Mesenchymal stem cell (in vitro differentiated cells and primary cell): ENCODE results near the gene FEZF2.

Experiments used
- DNase-seq: peaks from one replicate; pipeline ENCODE4 v3.0.0-alpha.2; 2013
- H2AFZ ChIP-seq: one replicate; pipeline ENCODE4 v1.6.1; 2013; ENCODE audit warnings: low read depth, mild to moderate bottlenecking, control low read depth, inconsistent platforms, low read length, moderate library complexity
- H2AK5ac ChIP-seq: 2 replicates; pipeline ENCODE4 v1.6.1; 2013; ENCODE audit warnings: low read length, moderate library complexity, mild to moderate bottlenecking, inconsistent platforms; ENCODE audit not compliant: severe bottlenecking
- H2BK120ac ChIP-seq: one replicate; pipeline ENCODE4 v1.6.1; 2013; ENCODE audit warnings: low read depth, mild to moderate bottlenecking, inconsistent platforms, low read length, moderate library complexity
- H2BK12ac ChIP-seq, 2 experiments: one replicate each; pipeline ENCODE4 v1.6.1; 2013; ENCODE audit warnings: inconsistent platforms in 2 of 2, low read length in 2 of 2, mild to moderate bottlenecking in 2 of 2, moderate library complexity in 2 of 2, control low read depth in 1 of 2
- H2BK15ac ChIP-seq: one replicate; pipeline ENCODE4 v1.6.1; 2013; ENCODE audit warnings: mild to moderate bottlenecking, low read depth, inconsistent platforms; ENCODE audit not compliant: poor library complexity, severe bottlenecking
- H2BK5ac ChIP-seq: 2 replicates; pipeline ENCODE4 v1.6.1; 2013; ENCODE audit warnings: low read depth, mild to moderate bottlenecking, low read length, control low read depth, inconsistent platforms; ENCODE audit not compliant: poor library complexity, severe bottlenecking
- H3K14ac ChIP-seq, 2 experiments: one replicate each; pipeline ENCODE4 v1.6.1; 2013; ENCODE audit warnings: inconsistent platforms in 2 of 2, low read length in 2 of 2, control low read depth in 1 of 2, mild to moderate bottlenecking in 1 of 2, moderate library complexity in 1 of 2
- H3K18ac ChIP-seq, 2 experiments: one replicate each; pipeline ENCODE4 v1.6.1; 2013; ENCODE audit warnings: inconsistent platforms in 2 of 2, low read length in 2 of 2, control low read depth in 1 of 2, low read depth in 1 of 2, mild to moderate bottlenecking in 1 of 2
- H3K23ac ChIP-seq, 2 experiments: one replicate each; pipeline ENCODE4 v1.6.1; 2013; ENCODE audit warnings: inconsistent platforms in 2 of 2, low read length in 2 of 2, mild to moderate bottlenecking in 2 of 2, moderate library complexity in 2 of 2, control low read depth in 1 of 2
- H3K27ac ChIP-seq: 2 replicates; pipeline ENCODE4 v1.5.1; 2013; ENCODE audit warnings: mild to moderate bottlenecking, moderate library complexity, low read length, control low read depth, inconsistent platforms; ENCODE audit not compliant: poor library complexity, severe bottlenecking
- H3K27me3 ChIP-seq, 2 experiments: 2 replicates each; pipeline versions ENCODE4 v1.6.1 to v1.7.0; 2013; ENCODE audit warnings: low read length in 2 of 2, mild to moderate bottlenecking in 2 of 2, moderate library complexity in 2 of 2, control low read depth in 1 of 2, inconsistent platforms in 1 of 2; ENCODE audit not compliant: control insufficient read depth in 1 of 2, insufficient read depth in 1 of 2
- H3K36me3 ChIP-seq, 2 experiments: 2 replicates each; pipeline versions ENCODE4 v1.6.1 to v1.7.0; 2013; ENCODE audit warnings: low read length in 2 of 2, control low read depth in 1 of 2, inconsistent platforms in 1 of 2, low read depth in 1 of 2, mild to moderate bottlenecking in 1 of 2; ENCODE audit not compliant: insufficient read depth in 2 of 2, control insufficient read depth in 1 of 2
- H3K4ac ChIP-seq, 2 experiments: one replicate each; pipeline ENCODE4 v1.6.1; 2013; ENCODE audit warnings: inconsistent platforms in 2 of 2, low read length in 2 of 2, mild to moderate bottlenecking in 2 of 2, moderate library complexity in 2 of 2, control low read depth in 1 of 2, low read depth in 1 of 2
- H3K4me1 ChIP-seq: 2 replicates; pipeline ENCODE4 v1.6.1; 2013; ENCODE audit warnings: low read depth, low read length, control low read depth; ENCODE audit not compliant: control insufficient read depth, insufficient read depth
- H3K4me2 ChIP-seq: 2 replicates; pipeline ENCODE4 v1.6.1; 2013; ENCODE audit warnings: low read length, mild to moderate bottlenecking, inconsistent platforms; ENCODE audit not compliant: poor library complexity, severe bottlenecking
- H3K4me3 ChIP-seq, 2 experiments: 2 replicates each; pipeline versions ENCODE4 v1.5.1 to v1.7.0; 2013; ENCODE audit warnings: low read length in 2 of 2, mild to moderate bottlenecking in 2 of 2, control low read depth in 1 of 2, low read depth in 1 of 2; ENCODE audit not compliant: insufficient read depth in 1 of 2
- H3K79me1 ChIP-seq: replicated peaks from 2 replicates; pipeline ENCODE4 v1.6.1; 2013; ENCODE audit warnings: mild to moderate bottlenecking, control low read depth, low read length, inconsistent platforms; ENCODE audit not compliant: poor library complexity, severe bottlenecking
- H3K9ac ChIP-seq: 2 replicates; pipeline ENCODE4 v1.7.0; 2013; ENCODE audit warnings: mild to moderate bottlenecking, low read length, moderate library complexity
- H3K9me3 ChIP-seq: 2 replicates; pipeline ENCODE4 v1.7.0; 2013; ENCODE audit warnings: mild to moderate bottlenecking, low read length; ENCODE audit not compliant: control insufficient read depth
- H4K8ac ChIP-seq: one replicate; pipeline ENCODE4 v1.6.1; 2013; ENCODE audit warnings: inconsistent platforms, mild to moderate bottlenecking, low read length, moderate library complexity
- H4K91ac ChIP-seq: one replicate; pipeline ENCODE4 v1.6.1; 2013; ENCODE audit warnings: mild to moderate bottlenecking, low read length, inconsistent platforms
- WGBS: methylation state at CpG from one replicate; pipeline ENCODE4 v1.1.7; 2013; ENCODE audit warnings: mixed read lengths; 5-methylcytosine and 5-hydroxymethylcytosine counted together

Gene FEZF2

DNA sequence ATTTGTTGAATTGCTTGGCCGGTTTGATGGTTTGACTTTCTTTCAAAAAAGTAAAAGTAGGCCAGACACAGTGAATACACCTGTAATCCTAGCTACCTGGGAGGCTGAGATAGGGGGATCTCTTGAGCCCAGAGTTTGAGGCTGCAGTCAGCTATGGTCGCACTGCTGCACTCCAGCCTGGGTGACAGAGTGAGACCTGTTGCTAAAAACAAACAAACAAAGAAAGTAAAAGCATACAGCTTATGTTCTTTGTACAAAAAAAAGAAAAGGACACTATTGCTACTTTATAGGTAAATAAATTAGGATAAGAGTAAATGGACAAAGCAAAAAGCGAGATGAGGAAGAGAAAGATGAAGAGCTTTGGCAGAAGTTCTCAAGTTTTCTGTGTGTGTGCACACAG, 13.9 kb upstream of the FEZF2 start:
- Histone ChIP-seq H3K14ac (no peak overlapping the region), H4K8ac (no peak overlapping the region), H2BK5ac (no peak overlapping the region), H3K27me3 (peaks cover 5 to 11% of the 10 kb centered on the region in 2 experiments), H3K4ac (no peak overlapping the region), H3K4me2 (no peak overlapping the region), H2BK120ac (no peak overlapping the region), H3K27ac (no peak overlapping the region), H4K91ac (no peak overlapping the region), H2BK15ac (no peak overlapping the region), H3K79me1 (no peaks in the 10 kb centered on the region), H3K23ac (no peak overlapping the region), H2BK12ac (no peak overlapping the region), H3K9me3 (no peaks in the 10 kb centered on the region), H3K36me3 (no peaks in the 10 kb centered on the region), H2AK5ac (no peak overlapping the region), H3K4me1 (no peaks in the 10 kb centered on the region), H3K18ac (no peak overlapping the region), H3K9ac (no peak overlapping the region), H3K4me3 (no peak overlapping the region), H2AFZ (no peak overlapping the region)
- 74% methylated on average over 2 of the region's 3 CpGs for WGBS
- no peak for DNase-seq

DNA sequence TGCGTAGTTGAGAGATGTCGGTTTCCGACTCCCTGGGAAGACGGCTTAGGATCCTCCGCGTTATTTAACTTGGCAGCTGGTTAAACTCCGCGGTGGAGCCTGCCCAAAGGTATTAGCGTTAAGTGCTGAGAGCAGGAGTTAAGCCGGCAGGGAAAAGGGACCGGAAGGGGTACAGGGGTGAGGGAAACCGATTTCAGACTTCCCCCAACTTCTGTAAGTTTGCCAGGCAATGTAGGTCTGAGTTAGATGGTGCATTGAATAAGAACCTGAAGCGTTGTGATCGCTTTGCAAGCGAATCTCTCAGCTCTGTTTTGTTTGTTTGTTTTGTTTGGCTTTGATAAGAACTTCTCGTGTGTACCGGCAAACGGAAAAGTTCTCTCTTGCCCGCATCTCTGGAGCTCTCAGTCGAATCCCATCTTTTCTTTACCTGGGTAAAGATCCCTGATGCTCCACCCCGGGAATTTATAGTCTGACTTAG, 6.0 kb upstream of the FEZF2 start:
- Histone ChIP-seq H4K91ac (no peak overlapping the region), H3K27me3 (peaks cover 78 to 84% of the 10 kb centered on the region in 2 experiments), H3K4me1 (peaks cover 7% of the 10 kb centered on the region), H4K8ac (no peak overlapping the region), H3K18ac (no peak overlapping the region), H2BK120ac (no peak overlapping the region), H3K23ac (no peak overlapping the region), H2AK5ac (no peak overlapping the region), H3K36me3 (no peaks in the 10 kb centered on the region), H2BK15ac (no peak overlapping the region), H2BK12ac (no peak overlapping the region), H2BK5ac (no peak overlapping the region), H2AFZ (no peak overlapping the region), H3K4ac (no peak overlapping the region), H3K27ac (no peak overlapping the region), H3K79me1 (no peaks in the 10 kb centered on the region), H3K4me3 (no peak overlapping the region), H3K9ac (no peak overlapping the region), H3K9me3 (peaks cover 15% of the 10 kb centered on the region), H3K4me2 (no peak overlapping the region), H3K14ac (no peak overlapping the region)
- 2% methylated on average over 17 of the region's 21 CpGs for WGBS
- DNase-seq: no peak

DNA sequence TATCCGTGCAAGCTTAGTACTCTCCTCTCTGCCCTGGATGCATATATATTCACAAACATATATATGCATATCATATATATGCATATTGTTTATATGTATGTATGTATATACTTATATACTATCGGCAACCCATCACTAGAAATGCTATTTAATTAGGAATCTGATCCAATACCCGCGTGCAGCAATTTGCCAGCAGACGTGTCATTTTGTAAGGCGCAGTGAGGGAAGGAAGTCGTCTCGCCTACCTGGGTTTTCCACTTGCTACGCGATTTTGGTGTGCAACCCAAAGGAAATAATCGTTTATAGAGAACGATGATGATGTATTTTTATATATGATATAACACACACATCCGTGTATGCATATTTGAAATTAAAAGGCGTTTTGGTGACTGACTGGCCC, 5.6 kb upstream of the FEZF2 start:
- Histone ChIP-seq H2BK12ac (no peak overlapping the region), H2AK5ac (no peak overlapping the region), H2BK120ac (no peak overlapping the region), H2BK5ac (no peak overlapping the region), H3K9me3 (peaks cover 15% of the 10 kb centered on the region), H2AFZ (no peak overlapping the region), H3K4me2 (no peak overlapping the region), H3K4me3 (no peak overlapping the region), H3K79me1 (no peaks in the 10 kb centered on the region), H3K27ac (no peak overlapping the region), H3K36me3 (no peaks in the 10 kb centered on the region), H3K4ac (no peak overlapping the region), H2BK15ac (no peak overlapping the region), H4K91ac (no peak overlapping the region), H3K4me1 (peaks cover 8% of the 10 kb centered on the region), H3K23ac (no peak overlapping the region), H3K27me3 (peaks cover 82 to 88% of the 10 kb centered on the region in 2 experiments), H3K9ac (no peak overlapping the region), H4K8ac (no peak overlapping the region), H3K18ac (no peak overlapping the region), H3K14ac (no peak overlapping the region)
- 8% methylated on average over 8 of the region's 14 CpGs for WGBS
- DNase-seq: no peak

DNA sequence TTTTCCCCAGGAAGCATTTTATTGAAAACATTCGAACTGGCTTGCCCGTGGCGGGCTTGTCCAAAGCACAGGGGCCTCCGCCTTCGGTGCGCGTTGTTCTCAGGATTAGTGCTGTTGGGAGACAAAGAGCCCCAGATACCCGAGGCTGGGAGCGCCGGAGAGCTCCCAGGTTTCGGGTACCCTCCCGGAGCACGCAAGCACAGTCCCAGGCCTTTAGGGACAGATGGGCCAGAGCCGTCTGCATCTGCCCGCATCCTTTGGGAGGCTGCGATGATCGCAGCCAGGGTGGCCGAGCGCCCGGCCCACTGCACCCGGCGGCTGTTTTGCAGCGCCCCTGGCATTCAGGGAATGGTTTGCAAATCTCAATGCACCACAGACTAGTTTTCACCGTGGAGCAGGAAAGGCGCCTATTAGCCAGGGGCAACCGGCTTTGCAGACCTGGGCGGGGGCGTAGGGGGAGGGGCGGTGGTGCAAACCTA, 5.0 kb upstream of the FEZF2 start:
- H2AFZ ChIP-seq: no peak overlapping the region
- H3K27me3 ChIP-seq: peaks cover 88 to 94% of the 10 kb centered on the region in 2 experiments
- H3K4me2 ChIP-seq: no peak overlapping the region
- H3K23ac ChIP-seq: no peak overlapping the region
- no peak overlapping the region for H2BK12ac ChIP-seq
- no peak overlapping the region for H4K91ac ChIP-seq
- H2BK15ac ChIP-seq: no peak overlapping the region
- no peak for DNase-seq
- no peaks in the 10 kb centered on the region for H3K36me3 ChIP-seq
- no peak overlapping the region for H3K4me3 ChIP-seq
- no peak overlapping the region for H4K8ac ChIP-seq
- H3K27ac ChIP-seq: no peak overlapping the region
- H3K4me1 ChIP-seq: peaks cover 12% of the 10 kb centered on the region
- no peak overlapping the region for H2BK120ac ChIP-seq
- peaks cover 15% of the 10 kb centered on the region for H3K9me3 ChIP-seq
- no peak overlapping the region for H3K4ac ChIP-seq
- H3K14ac ChIP-seq: no peak overlapping the region
- no peak overlapping the region for H2AK5ac ChIP-seq
- H3K9ac ChIP-seq: no peak overlapping the region
- no peaks in the 10 kb centered on the region for H3K79me1 ChIP-seq
- H2BK5ac ChIP-seq: no peak overlapping the region
- no peak overlapping the region for H3K18ac ChIP-seq
- 6% methylated on average over 29 of the region's 29 CpGs for WGBS
